Measurements from ENCODE around the gene ADRM1. TPM values are rescaled to one million over a fixed set of nuclear protein-coding genes. Genes with fewer than 3 reads are reported as not detected.

Gene ADRM1
- total and polyA plus RNA-seq, 7 donors = 61.3 to 130 (median 102) TPM

DNA sequence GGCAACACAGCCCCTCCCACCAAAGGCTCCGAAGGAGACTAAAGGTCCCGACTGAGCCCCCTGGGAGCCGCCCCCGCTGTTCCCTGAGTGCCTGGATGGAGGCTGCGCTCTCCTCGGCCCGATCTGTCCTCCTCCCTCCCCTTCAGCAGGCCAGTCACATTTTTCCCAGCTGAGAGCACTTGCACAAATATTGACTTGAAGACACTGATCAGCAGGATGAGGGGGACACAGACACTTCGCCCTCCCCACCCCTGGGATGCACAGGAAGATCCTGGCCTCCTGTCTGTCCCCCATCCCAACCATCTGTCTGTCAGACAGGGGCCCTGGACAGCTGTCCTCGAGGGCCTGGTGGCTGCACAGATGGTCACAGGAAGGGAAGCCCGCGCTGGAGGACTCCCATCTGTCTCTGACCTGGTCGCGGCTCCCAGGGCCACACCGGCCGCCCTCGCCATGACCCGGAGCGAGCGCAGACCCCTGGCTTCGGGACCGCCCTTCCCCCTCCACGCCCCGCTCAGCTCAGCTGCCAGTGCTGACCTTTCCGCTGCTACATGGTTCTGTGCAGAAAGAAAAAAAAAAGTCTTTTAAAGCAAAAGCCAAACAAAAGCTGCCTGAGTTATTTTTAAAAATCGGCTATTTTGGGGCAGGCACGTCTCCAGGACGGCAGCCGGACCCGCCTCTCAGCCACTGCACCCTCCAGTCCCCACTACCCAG is 53.2 kb downstream of the ADRM1 start:
- H3K9me3 ChIP-seq = no peaks in the 10 kb centered on the region
- DNase-seq = peak; percentile 74
- intact Hi-C loops (cut with DNase I) = no loop called here
- TF ChIP-seq POLR2AphosphoS5 (IDR thresholded peaks at IDR 0.05) = no peak
- no peak for TF ChIP-seq EP300 (IDR thresholded peaks at IDR 0.05)
- TF ChIP-seq, protein P1, sequence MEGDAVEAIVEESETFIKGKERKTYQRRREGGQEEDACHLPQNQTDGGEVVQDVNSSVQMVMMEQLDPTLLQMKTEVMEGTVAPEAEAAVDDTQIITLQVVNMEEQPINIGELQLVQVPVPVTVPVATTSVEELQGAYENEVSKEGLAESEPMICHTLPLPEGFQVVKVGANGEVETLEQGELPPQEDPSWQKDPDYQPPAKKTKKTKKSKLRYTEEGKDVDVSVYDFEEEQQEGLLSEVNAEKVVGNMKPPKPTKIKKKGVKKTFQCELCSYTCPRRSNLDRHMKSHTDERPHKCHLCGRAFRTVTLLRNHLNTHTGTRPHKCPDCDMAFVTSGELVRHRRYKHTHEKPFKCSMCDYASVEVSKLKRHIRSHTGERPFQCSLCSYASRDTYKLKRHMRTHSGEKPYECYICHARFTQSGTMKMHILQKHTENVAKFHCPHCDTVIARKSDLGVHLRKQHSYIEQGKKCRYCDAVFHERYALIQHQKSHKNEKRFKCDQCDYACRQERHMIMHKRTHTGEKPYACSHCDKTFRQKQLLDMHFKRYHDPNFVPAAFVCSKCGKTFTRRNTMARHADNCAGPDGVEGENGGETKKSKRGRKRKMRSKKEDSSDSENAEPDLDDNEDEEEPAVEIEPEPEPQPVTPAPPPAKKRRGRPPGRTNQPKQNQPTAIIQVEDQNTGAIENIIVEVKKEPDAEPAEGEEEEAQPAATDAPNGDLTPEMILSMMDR (IDR thresholded peaks at IDR 0.05) = no peak
- TF ChIP-seq POLR2A (IDR thresholded peaks at IDR 0.05) = no peak
- peaks cover 0 to 89% (median 88%) of the 10 kb centered on the region in 4 donors for H3K4me1 ChIP-seq
- H3K27me3 ChIP-seq = no peaks in the 10 kb centered on the region
- WGBS, 2 donors = 64 to 74% methylated on average over 29 of the region's 29 CpGs
- peak overlapping the region; percentile 6 to 28 (median 22) for H3K4me3 ChIP-seq
- H3K27ac ChIP-seq = peak overlapping the region; percentile 90 to 99 (median 94)
- H3K36me3 ChIP-seq = peaks cover 8 to 17% (median 13%) of the 10 kb centered on the region in 4 donors

DNA sequence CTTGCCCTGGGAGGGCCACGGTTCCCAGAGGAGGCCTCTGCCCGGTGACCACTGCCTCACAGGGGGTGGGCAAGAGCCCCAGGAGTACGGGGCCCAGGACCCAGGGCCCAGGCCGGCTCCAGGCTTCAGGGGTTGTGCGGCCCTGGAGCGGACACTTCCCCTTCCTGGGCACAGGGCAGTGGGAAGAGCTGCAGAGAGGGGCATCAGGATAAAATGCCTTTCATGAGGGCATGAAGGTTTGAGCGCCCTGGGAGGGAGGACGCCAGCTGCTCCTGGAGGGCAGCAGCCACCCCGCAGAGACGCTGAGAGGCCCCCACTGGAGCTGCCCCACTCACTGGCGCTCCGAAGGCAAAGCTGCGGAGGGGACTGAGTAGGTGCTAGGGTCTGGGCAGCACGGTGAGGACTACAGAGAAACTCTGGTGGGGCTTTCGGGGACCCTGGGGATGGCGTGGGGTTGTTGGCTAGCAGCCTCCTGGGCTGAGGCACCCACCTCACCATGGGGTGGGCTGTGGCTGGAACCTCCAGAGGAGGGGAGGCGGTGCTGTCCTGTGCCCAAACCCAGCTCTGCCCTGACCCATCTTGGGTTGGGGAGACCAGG is 53.9 kb downstream of the ADRM1 start:
- Histone ChIP-seq H3K4me1 (peaks cover 0 to 96% (median 94%) of the 10 kb centered on the region in 4 donors), H3K9me3 (no peaks in the 10 kb centered on the region), H3K4me3 (peak overlapping the region in 3 of 4 donors; percentile 18 to 28 (median 27)), H3K36me3 (peaks cover 2 to 17% (median 6%) of the 10 kb centered on the region in 4 donors), H3K27me3 (no peaks in the 10 kb centered on the region), H3K27ac (peak overlapping the region; percentile 90 to 99 (median 94))
- WGBS, 2 donors = 69 to 77% methylated on average over 17 of the region's 17 CpGs
- intact Hi-C loops (cut with DNase I) = no loop called here
- TF ChIP-seq POLR2A (IDR thresholded peaks at IDR 0.05) (no peak), EP300 (IDR thresholded peaks at IDR 0.05) (no peak), POLR2AphosphoS5 (IDR thresholded peaks at IDR 0.05) (no peak)
- TF ChIP-seq, protein P1 (IDR thresholded peaks at IDR 0.05) = no peak
- DNase-seq = peak; percentile 71

DNA sequence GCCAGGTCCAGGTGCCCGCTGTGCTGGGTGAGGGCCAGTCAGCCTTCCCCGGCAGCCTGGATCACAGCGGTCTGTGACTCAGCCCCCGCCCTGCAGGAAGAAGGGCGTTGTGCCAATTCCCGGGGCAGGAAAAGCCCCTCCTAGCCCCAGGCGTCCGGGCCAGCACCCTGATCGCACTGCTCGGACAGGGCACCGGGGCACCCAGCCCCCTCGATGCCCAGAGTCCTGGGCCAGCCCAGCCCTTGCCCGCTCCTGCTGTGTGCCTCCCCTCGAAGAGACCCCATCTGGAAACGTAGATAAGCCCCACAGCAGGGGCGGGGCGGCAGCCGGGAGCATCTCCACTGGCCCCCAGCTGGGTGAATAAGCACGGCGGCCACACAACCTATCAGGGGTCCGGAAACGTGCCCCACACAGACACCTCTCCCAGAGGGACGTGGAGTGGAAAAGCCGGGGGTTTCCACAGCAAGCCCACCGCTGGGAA is 54.4 kb downstream of the ADRM1 start:
- TF ChIP-seq POLR2AphosphoS5 (IDR thresholded peaks at IDR 0.05) (peak in 3 of 4 donors; percentile 18 to 52 (median 51)), POLR2A (IDR thresholded peaks at IDR 0.05) (no peak), EP300 (IDR thresholded peaks at IDR 0.05) (no peak)
- TF ChIP-seq, protein P1 (IDR thresholded peaks at IDR 0.05) = no peak
- no peaks in the 10 kb centered on the region for H3K27me3 ChIP-seq
- 44% methylated on average over 25 of the region's 25 CpGs for WGBS, 2 donors
- H3K4me1 ChIP-seq = peaks cover 0 to 97% (median 97%) of the 10 kb centered on the region in 4 donors
- peak; percentile 89 for DNase-seq
- H3K4me3 ChIP-seq = peak overlapping the region in 3 of 4 donors; percentile 18 to 28 (median 27)
- H3K9me3 ChIP-seq = no peaks in the 10 kb centered on the region
- intact Hi-C loops (cut with DNase I) = no loop called here
- peak overlapping the region; percentile 90 to 99 (median 94) for H3K27ac ChIP-seq
- H3K36me3 ChIP-seq = peaks cover 0 to 17% (median 4%) of the 10 kb centered on the region in 4 donors

DNA sequence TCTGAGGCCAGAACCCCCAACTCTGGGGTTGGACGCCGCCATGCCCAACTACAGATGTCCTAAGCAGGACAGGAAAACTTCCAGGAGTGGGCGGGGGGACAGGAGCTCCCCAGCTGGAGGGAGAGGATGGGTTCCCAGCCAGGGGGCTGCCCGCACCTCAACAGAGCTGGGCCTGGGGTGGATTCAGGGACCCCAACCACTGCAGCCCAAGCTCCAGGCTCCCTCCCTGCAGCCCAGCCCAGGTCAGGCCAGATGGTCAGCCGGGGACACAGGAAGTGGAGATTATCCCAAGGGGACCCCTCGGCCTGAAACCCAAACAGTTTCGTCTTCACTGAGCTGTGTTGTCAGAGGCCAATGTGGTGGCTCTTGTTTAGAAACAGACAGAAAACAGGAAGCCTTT is 54.9 kb downstream of the ADRM1 start:
- no peaks in the 10 kb centered on the region for H3K9me3 ChIP-seq
- intact Hi-C loops (cut with DNase I) = no loop called here
- peak overlapping the region; percentile 90 to 99 (median 94) for H3K27ac ChIP-seq
- no peaks in the 10 kb centered on the region for H3K27me3 ChIP-seq
- peaks cover 0 to 15% (median 3%) of the 10 kb centered on the region in 4 donors for H3K36me3 ChIP-seq
- H3K4me3 ChIP-seq = peak overlapping the region in 2 of 4 donors; percentile 27 to 28
- 56 to 62% methylated on average over 7 of the region's 7 CpGs for WGBS, 2 donors
- TF ChIP-seq, protein P1 (IDR thresholded peaks at IDR 0.05) = no peak
- TF ChIP-seq POLR2A (IDR thresholded peaks at IDR 0.05) (no peak), EP300 (IDR thresholded peaks at IDR 0.05) (no peak), POLR2AphosphoS5 (IDR thresholded peaks at IDR 0.05) (no peak)
- peak; percentile 76 for DNase-seq
- peaks cover 0 to 97% (median 97%) of the 10 kb centered on the region in 4 donors for H3K4me1 ChIP-seq

Other genes starting within 250 kb of the ADRM1 start
- 10 to 100 TPM in 2 of 4 donors, 1 to 10 TPM in 2; 8.0 to 13.3 (median 10.9) TPM for gene TAF4, start 237.1 kb upstream of the ADRM1 start, total RNA-seq
- gene TAF4, start 237.1 kb upstream of the ADRM1 start, polyA plus RNA-seq = 10 to 100 TPM in 1 of 3 donors, 1 to 10 TPM in 2; 3.6 to 10.3 (median 6.5) TPM
- gene LSM14B, start 180.5 kb upstream of the ADRM1 start, total RNA-seq = 10 to 100 TPM; 20.8 to 28.5 (median 23.6) TPM
- gene LSM14B, start 180.5 kb upstream of the ADRM1 start, polyA plus RNA-seq = 10 to 100 TPM; 16.9 to 25.8 (median 21.6) TPM
- 100 to 1,000 TPM; 192 to 388 (median 313) TPM for gene PSMA7, start 159.6 kb upstream of the ADRM1 start, total RNA-seq
- gene PSMA7, start 159.6 kb upstream of the ADRM1 start, polyA plus RNA-seq = 100 to 1,000 TPM; 224 to 340 (median 244) TPM
- 10 to 100 TPM in 3 of 4 donors, 1 to 10 TPM in 1; 7.2 to 11.7 (median 11.1) TPM for gene SS18L1, start 159.2 kb upstream of the ADRM1 start, total RNA-seq
- gene SS18L1, start 159.2 kb upstream of the ADRM1 start, polyA plus RNA-seq = 1 to 10 TPM; 4.9 to 9.5 (median 5.4) TPM
- gene MTG2, start 120.0 kb upstream of the ADRM1 start, total RNA-seq = 10 to 100 TPM; 13.3 to 28.1 (median 21.2) TPM
- gene MTG2, start 120.0 kb upstream of the ADRM1 start, polyA plus RNA-seq = 10 to 100 TPM; 21.0 to 32.3 (median 24.7) TPM
- not detected for gene HRH3, start 82.7 kb upstream of the ADRM1 start, total RNA-seq
- not detected for gene HRH3, start 82.7 kb upstream of the ADRM1 start, polyA plus RNA-seq
- 10 to 100 TPM; 31.6 to 36.8 (median 32.6) TPM for gene OSBPL2, start 64.5 kb upstream of the ADRM1 start, total RNA-seq
- gene OSBPL2, start 64.5 kb upstream of the ADRM1 start, polyA plus RNA-seq = 10 to 100 TPM; 27.0 to 36.3 (median 28.0) TPM
- 100 to 1,000 TPM in 3 of 4 donors, 10 to 100 TPM in 1; 53.5 to 409 (median 134) TPM for gene LAMA5, start 64.3 kb downstream of the ADRM1 start, total RNA-seq
- 10 to 100 TPM in 1 of 3 donors, 1 to 10 TPM in 2; 1.8 to 56.5 (median 3.2) TPM for gene LAMA5, start 64.3 kb downstream of the ADRM1 start, polyA plus RNA-seq
- 1,000 to 10,000 TPM; 2,383 to 8,235 (median 5,456) TPM for gene RPS21, start 84.1 kb downstream of the ADRM1 start, total RNA-seq
- 1,000 to 10,000 TPM; 2,794 to 6,260 (median 4,441) TPM for gene RPS21, start 84.1 kb downstream of the ADRM1 start, polyA plus RNA-seq
- 1 to 10 TPM; 1.8 to 6.5 (median 4.2) TPM for gene CABLES2, start 104.3 kb downstream of the ADRM1 start, total RNA-seq
- 1 to 10 TPM; 3.5 to 6.9 (median 3.6) TPM for gene CABLES2, start 104.3 kb downstream of the ADRM1 start, polyA plus RNA-seq
- gene RBBP8NL, start 124.5 kb downstream of the ADRM1 start, total RNA-seq = not detected
- gene RBBP8NL, start 124.5 kb downstream of the ADRM1 start, polyA plus RNA-seq = 10 to 100 TPM in 1 of 3 donors, 1 to 10 TPM in 2; 4.2 to 12.5 (median 5.4) TPM
- under 1 TPM in 1 of 4 donors, not detected in 3; 0.36 TPM for gene GATA5, start 173.0 kb downstream of the ADRM1 start, total RNA-seq
- gene GATA5, start 173.0 kb downstream of the ADRM1 start, polyA plus RNA-seq = under 1 TPM in 1 of 3 donors, not detected in 2; 0.03 TPM

Measured in sigmoid colon (tissue), 7 donors.